ACC112 (cell line): ENCODE results near the gene TIGD3.
A peak's percentile ranks its signal among the peaks of the same experiment; 100 is the strongest.

Experiments
- H2AFZ ChIP-seq: fragments of 200-600 bp; sonication (generic); one replicate; pipeline ENCODE4 v1.6.0; 2017; ENCODE audit warnings: antibody characterized with exemption, low read length; ENCODE audit not compliant: unreplicated experiment
- H3K27ac ChIP-seq: fragments of 200-600 bp; sonication (generic); 2 replicates; pipeline ENCODE4 v1.5.1; 2014; ENCODE audit warnings: low read depth, mild to moderate bottlenecking, antibody characterized with exemption, low read length, moderate library complexity
- H3K27me3 ChIP-seq: fragments of 200-600 bp; sonication (generic); 2 replicates; pipeline ENCODE4 v1.6.1; 2014; ENCODE audit warnings: mild to moderate bottlenecking, antibody characterized with exemption, low read length, moderate library complexity, mixed read lengths; ENCODE audit not compliant: insufficient read depth
- H3K36me3 ChIP-seq: fragments of 200-600 bp; sonication (generic); 2 replicates; pipeline ENCODE4 v1.6.1; 2016; ENCODE audit warnings: mild to moderate bottlenecking, antibody characterized with exemption, low read length, moderate library complexity, mixed read lengths; ENCODE audit not compliant: insufficient read depth
- H3K4me1 ChIP-seq: fragments of 200-600 bp; sonication (generic); one replicate; pipeline ENCODE4 v1.6.1; 2016; ENCODE audit warnings: low read length, mixed read lengths; ENCODE audit not compliant: insufficient read depth, unreplicated experiment, control insufficient read depth
- H3K4me3 ChIP-seq: fragments of 200-600 bp; sonication (generic); 2 replicates; pipeline ENCODE4 v1.5.1; 2014; ENCODE audit warnings: mild to moderate bottlenecking, low read depth, low read length
- H3K79me2 ChIP-seq: fragments of 200-600 bp; sonication (generic); one replicate; pipeline ENCODE4 v1.6.0; 2016; ENCODE audit warnings: low read length; ENCODE audit not compliant: control insufficient read depth, unreplicated experiment, insufficient read depth

Gene TIGD3

GRCh38 chr11:65390099-65390941, 35.8 kb downstream of the TIGD3 start:
- H3K79me2 ChIP-seq = peaks cover 62% of the 10 kb centered on the region
- H3K4me1 ChIP-seq = peaks cover 50% of the 10 kb centered on the region
- peak overlapping the region; percentile 41; the same call in 1 of the 2 replicates for H3K4me3 ChIP-seq
- H3K36me3 ChIP-seq = peaks cover 7% of the 10 kb centered on the region; the same call in 1 of the 2 replicates
- H3K27ac ChIP-seq = peak overlapping the region; percentile 21; the same call in 1 of the 2 replicates
- no peak overlapping the region for H2AFZ ChIP-seq
- no peaks in the 10 kb centered on the region for H3K27me3 ChIP-seq

- Histone ChIP-seq H3K27me3 (no peaks in the 10 kb centered on the region), H3K4me3 (peak overlapping the region; percentile 41; the same call in 1 of the 2 replicates), H3K36me3 (peaks cover 7% of the 10 kb centered on the region; the same call in 1 of the 2 replicates), H3K79me2 (peaks cover 64% of the 10 kb centered on the region), H2AFZ (no peak overlapping the region), H3K4me1 (peaks cover 47% of the 10 kb centered on the region), H3K27ac (peak overlapping the region; percentile 21; the same call in 1 of the 2 replicates)
Measured at GRCh38 chr11:65390996-65391395, 36.4 kb downstream of the TIGD3 start.

- Histone ChIP-seq H3K79me2 (peaks cover 57% of the 10 kb centered on the region), H3K27ac (no peak overlapping the region), H3K36me3 (peaks cover 7% of the 10 kb centered on the region; the same call in 1 of the 2 replicates), H3K27me3 (no peaks in the 10 kb centered on the region), H3K4me3 (no peak overlapping the region), H2AFZ (no peak overlapping the region), H3K4me1 (peaks cover 42% of the 10 kb centered on the region)
Measured at GRCh38 chr11:65392186-65392829, 37.8 kb downstream of the TIGD3 start.

GRCh38 chr11:65392899-65393298, 38.3 kb downstream of the TIGD3 start:
- H3K36me3 ChIP-seq = peaks cover 7% of the 10 kb centered on the region; the same call in 1 of the 2 replicates
- H3K27ac ChIP-seq = no peak overlapping the region
- H3K4me1 ChIP-seq = peaks cover 37% of the 10 kb centered on the region
- H3K79me2 ChIP-seq = peaks cover 54% of the 10 kb centered on the region
- no peak overlapping the region for H3K4me3 ChIP-seq
- H2AFZ ChIP-seq = no peak overlapping the region
- H3K27me3 ChIP-seq = no peaks in the 10 kb centered on the region

GRCh38 chr11:65393513-65394079, 39.0 kb downstream of the TIGD3 start:
- Histone ChIP-seq H3K36me3 (peaks cover 4% of the 10 kb centered on the region; the same call in 1 of the 2 replicates), H3K27me3 (no peaks in the 10 kb centered on the region), H2AFZ (no peak overlapping the region), H3K4me3 (no peak overlapping the region), H3K4me1 (peaks cover 30% of the 10 kb centered on the region), H3K79me2 (peaks cover 47% of the 10 kb centered on the region), H3K27ac (no peak overlapping the region)

GRCh38 chr11:65394125-65394536, 39.6 kb downstream of the TIGD3 start:
- no peak overlapping the region for H3K27ac ChIP-seq
- H3K36me3 ChIP-seq = no peaks in the 10 kb centered on the region
- no peak overlapping the region for H2AFZ ChIP-seq

GRCh38 chr11:65395961-65396530, 41.5 kb downstream of the TIGD3 start:
- H3K79me2 ChIP-seq = peaks cover 23% of the 10 kb centered on the region
- H3K36me3 ChIP-seq = no peaks in the 10 kb centered on the region
- no peak overlapping the region for H3K27ac ChIP-seq
- H2AFZ ChIP-seq = no peak overlapping the region
- peaks cover 7% of the 10 kb centered on the region for H3K4me1 ChIP-seq
- no peak overlapping the region for H3K4me3 ChIP-seq
- H3K27me3 ChIP-seq = no peaks in the 10 kb centered on the region

More at GRCh38 chr11:65394125-65394536, 39.6 kb downstream of the TIGD3 start:
- Histone ChIP-seq H3K4me1 (peaks cover 25% of the 10 kb centered on the region), H3K4me3 (no peak overlapping the region), H3K27me3 (no peaks in the 10 kb centered on the region), H3K79me2 (peaks cover 42% of the 10 kb centered on the region)

- H3K27ac ChIP-seq = no peak overlapping the region
- no peak overlapping the region for H3K4me3 ChIP-seq
- H3K27me3 ChIP-seq = no peaks in the 10 kb centered on the region
- H3K4me1 ChIP-seq = no peaks in the 10 kb centered on the region
- no peaks in the 10 kb centered on the region for H3K36me3 ChIP-seq
- H3K79me2 ChIP-seq = peaks cover 15% of the 10 kb centered on the region
- H2AFZ ChIP-seq = no peak overlapping the region
Measured at GRCh38 chr11:65396769-65397745, 42.5 kb downstream of the TIGD3 start.

- Histone ChIP-seq H3K27ac (no peak overlapping the region), H3K4me1 (no peaks in the 10 kb centered on the region), H3K36me3 (no peaks in the 10 kb centered on the region; the same call in 1 of the 2 replicates), H3K79me2 (peaks cover 3% of the 10 kb centered on the region), H3K4me3 (no peak overlapping the region), H2AFZ (no peak overlapping the region), H3K27me3 (no peaks in the 10 kb centered on the region)
Measured at GRCh38 chr11:65398362-65398910, 43.9 kb downstream of the TIGD3 start.
